GM19372 (cell line): ENCODE data around the gene SULT6B1.
"Not testable (repeated sequence)": the region's sequence is repeated elsewhere in the genome, so short reads cannot be mapped to it uniquely, and the experiment has no call there.

Source experiments
- ATAC-seq: cut with Tn5 transposase; IDR thresholded peaks from one replicate; pipeline ENCODE4 v1.9.1; 2021; ENCODE audit warnings: mild to moderate bottlenecking, low read depth, moderate library complexity; ENCODE audit not compliant: unreplicated experiment

The SULT6B1 gene

GRCh38 chr2:37188570-37188969, at the start of gene SULT6B1:
Gene SULT6B1 (minus strand): TSS chr2:37188670. CDS start chr2:37188640, 30 bp downstream.
- no peak for ATAC-seq

GRCh38 chr2:37232131-37232933, 43.9 kb upstream of the SULT6B1 start:
- ATAC-seq, result no peak

- peak; percentile 90 for ATAC-seq
Measured at GRCh38 chr2:37231241-37232130, 43.0 kb upstream of the SULT6B1 start, which contains the start of the genes CEBPZ and NDUFAF7. Gene CEBPZ (minus strand): TSS chr2:37231596. CDS start chr2:37231567, 29 bp downstream. Gene NDUFAF7 (plus strand): TSS chr2:37231658. CDS start chr2:37231706, 48 bp downstream.

DNA sequence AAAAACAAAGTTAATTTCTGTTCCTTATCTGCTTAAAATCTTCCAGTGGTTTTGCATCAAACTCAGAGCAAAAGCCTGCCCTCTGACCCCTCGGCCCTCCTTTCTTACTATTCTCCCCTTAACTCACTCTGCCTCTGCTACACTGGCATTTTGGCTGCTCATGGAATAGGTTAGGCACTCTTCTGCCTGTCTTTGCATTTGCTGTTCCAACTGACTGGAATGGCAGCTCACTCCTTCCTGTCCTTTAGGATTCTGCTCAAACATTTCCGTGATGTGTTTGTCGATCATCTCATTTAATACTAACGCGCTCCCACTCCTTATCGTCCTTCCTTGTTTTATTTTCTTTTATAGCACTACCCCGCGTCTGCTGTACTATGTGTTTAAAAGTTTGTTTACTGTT, 42.1 kb upstream of the SULT6B1 start:
- ATAC-seq, result no peak

DNA sequence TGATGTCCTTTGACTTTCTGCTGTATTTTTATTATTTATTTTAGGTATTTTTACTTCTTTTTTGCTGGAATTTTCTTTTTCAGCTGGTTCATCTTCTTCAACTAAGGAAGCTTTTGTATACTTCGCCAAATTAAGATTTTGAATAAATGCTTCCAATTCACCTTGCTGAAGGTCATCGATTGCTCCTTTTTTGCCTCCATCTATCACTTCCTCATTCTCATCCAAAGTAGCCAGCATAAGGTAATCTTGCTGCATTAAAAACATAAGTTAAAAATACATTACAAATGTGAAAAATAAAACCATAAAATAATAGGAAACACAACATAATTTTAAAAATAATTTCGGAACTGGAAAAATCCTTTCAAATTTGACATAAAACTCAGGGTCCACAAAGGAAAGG, 40.3 kb upstream of the SULT6B1 start:
- no peak for ATAC-seq

GRCh38 chr2:37226863-37227262, 38.4 kb upstream of the SULT6B1 start:
- ATAC-seq, result no peak

GRCh38 chr2:37225129-37225528, 36.7 kb upstream of the SULT6B1 start:
- ATAC-seq, result not testable (repeated sequence)

DNA sequence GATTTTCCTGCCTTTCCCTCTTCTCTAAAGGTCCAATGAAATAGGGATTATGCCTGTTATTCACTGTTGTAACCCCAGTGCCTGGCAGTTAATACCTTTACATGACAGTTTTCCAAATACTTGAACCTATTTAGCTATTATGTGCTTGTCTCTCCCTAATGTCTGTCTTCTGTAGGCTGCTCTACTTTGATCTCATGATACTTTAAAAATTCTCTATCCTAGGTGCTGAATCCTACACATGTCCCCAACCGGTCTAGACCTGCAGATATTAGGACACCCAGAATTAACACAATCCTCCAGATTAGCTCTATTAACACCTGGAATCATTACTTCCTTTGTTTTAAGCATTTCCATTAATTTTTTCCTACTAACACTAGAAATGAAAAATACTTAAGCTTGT, 35.6 kb upstream of the SULT6B1 start:
- ATAC-seq, result no peak

DNA sequence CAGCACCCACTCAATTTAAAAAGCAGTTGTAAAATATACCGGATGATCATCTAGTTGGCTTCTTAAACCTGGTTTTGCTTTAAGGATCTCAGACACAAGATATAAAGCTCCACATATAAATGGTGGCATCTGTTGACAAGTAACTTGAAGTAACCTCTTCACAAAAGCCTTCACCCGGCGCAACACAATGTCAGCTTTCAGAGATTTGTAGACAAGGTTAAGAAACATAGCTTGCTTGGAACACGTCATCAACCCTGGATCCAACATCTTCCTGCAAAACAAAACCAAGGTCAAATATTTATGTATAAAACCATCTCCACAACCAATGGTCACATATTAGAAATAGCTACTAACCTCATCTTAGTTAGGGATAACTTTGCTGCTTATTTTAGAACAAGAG, 34.7 kb upstream of the SULT6B1 start:
- ATAC-seq, result no peak

GRCh38 chr2:37219046-37219445, 30.6 kb upstream of the SULT6B1 start:
- no peak for ATAC-seq

DNA sequence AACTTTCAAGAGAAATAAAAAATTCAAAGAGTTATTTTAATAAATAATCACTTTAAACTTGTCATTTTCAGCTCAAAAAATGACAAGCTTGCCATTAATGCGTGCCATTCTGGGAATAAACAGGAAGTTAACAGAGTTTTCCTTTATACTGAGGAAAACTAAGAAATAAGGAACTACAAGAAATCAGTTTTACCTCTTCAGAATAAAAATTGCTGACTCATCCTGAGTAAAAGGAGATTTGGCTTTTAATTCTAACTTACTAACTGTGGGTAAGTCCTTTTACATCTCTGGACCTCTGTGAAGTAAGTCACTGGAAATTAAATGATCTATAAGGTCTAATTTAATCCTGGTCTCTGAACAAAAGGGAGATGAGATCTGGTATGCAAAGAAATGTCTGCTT, 26.8 kb upstream of the SULT6B1 start:
- no peak for ATAC-seq

DNA sequence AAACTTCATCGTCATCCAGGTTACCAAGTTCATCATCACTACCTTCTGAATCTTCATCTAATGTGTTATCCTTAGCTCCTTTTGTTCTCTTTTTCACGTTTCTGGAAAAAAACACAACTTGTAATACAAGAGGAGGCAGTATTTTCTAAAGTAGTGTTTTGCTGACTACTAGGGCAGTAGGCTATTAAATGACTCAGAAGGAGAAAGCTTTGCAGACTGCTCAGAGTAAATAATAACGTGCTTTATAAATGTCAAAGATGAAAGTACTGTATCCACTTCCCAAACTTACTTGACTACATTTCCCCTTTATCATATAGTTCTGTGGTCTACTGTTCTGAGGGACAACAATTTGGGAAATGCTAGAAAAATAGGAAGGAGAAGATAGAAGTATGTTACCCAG, 23.5 kb upstream of the SULT6B1 start:
- ATAC-seq, result no peak

DNA sequence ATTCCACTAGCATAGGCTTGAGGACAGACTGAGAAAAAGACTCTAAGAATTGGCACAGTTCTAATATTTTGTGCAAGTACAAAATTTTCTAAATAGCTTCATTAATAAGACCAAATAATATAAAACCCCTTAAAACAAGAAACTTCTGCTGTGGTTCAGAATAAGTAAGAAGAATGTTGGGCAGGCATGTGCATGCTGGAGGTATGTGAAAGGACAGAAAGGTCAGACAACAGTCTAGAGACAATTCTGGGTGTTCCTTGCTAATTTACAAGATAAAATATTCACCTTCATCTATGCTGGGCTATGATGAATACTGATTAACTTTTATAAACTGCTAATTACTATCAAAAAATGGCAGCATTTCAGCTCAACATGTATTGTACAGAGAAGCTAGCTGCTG, 22.7 kb upstream of the SULT6B1 start:
- ATAC-seq, result no peak

- not testable (repeated sequence) for ATAC-seq
Measured at GRCh38 chr2:37206760-37207159, 18.3 kb upstream of the SULT6B1 start.

- ATAC-seq, result no peak
Measured at GRCh38 chr2:37205689-37206341, 17.3 kb upstream of the SULT6B1 start.

- not testable (repeated sequence) for ATAC-seq
Measured at GRCh38 chr2:37205071-37205661, 16.7 kb upstream of the SULT6B1 start.

GRCh38 chr2:37203708-37204107, 15.2 kb upstream of the SULT6B1 start:
- no peak for ATAC-seq

DNA sequence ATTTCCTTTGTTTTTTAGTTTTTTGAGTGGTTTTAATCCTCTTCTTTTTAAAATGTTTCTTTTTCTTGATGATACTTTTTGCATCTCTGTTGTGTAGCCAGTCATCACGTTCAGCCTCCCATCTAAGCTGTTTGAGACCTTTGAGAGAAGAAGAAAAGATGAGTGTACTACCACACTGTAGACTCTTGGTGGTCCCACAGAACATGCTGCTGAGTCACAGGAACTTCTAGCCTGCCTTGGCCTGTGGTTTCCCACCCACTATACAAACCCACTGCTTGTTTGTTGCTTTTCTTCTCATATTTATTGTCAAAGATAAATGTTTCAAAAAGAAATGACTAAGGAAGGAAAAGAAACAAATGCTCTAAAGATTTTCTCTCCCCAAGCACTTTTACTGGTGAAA, 13.3 kb upstream of the SULT6B1 start:
- no peak for ATAC-seq

GRCh38 chr2:37201208-37201607, 12.7 kb upstream of the SULT6B1 start:
- ATAC-seq, result no peak

- ATAC-seq, result no peak
Measured at GRCh38 chr2:37198681-37199065, 10.2 kb upstream of the SULT6B1 start.
